Fibroblast of lung (primary cell): ENCODE results near the gene DNAH10. TPM values are rescaled to one million over a fixed set of nuclear protein-coding genes. Genes with fewer than 3 reads are reported as not detected.
A peak's percentile ranks its signal among the peaks of the same experiment; 100 is the strongest.

Experiments used
- DNase-seq, 2 donors: peaks; one replicate each; pipeline versions ENCODE4 v3.0.0 to v3.0.0-alpha.2; 2010; ENCODE audit warnings: low read depth in 2 of 2
- H2AFZ ChIP-seq: 2 replicates; pipeline ENCODE4 v1.5.1; 2012; ENCODE audit warnings: low read length, control low read depth, inconsistent platforms
- H3K27ac ChIP-seq: 2 replicates; pipeline ENCODE4 v1.5.1; 2011; ENCODE audit warnings: low read length, control low read depth; ENCODE audit not compliant: insufficient read depth
- H3K27me3 ChIP-seq: 2 replicates; pipeline ENCODE4 v1.5.1; 2011; ENCODE audit warnings: mild to moderate bottlenecking, low read length; ENCODE audit not compliant: control insufficient read depth, insufficient read depth
- H3K36me3 ChIP-seq: 2 replicates; pipeline ENCODE4 v1.5.1; 2011; ENCODE audit warnings: low read length; ENCODE audit not compliant: control insufficient read depth, insufficient read depth
- H3K4me1 ChIP-seq: 2 replicates; pipeline ENCODE4 v1.5.1; 2011; ENCODE audit warnings: low read length; ENCODE audit not compliant: control insufficient read depth, insufficient read depth; ENCODE audit errors: extremely low read depth
- H3K4me2 ChIP-seq: 2 replicates; pipeline ENCODE4 v1.5.1; 2011; ENCODE audit warnings: low read length, control low read depth; ENCODE audit not compliant: insufficient read depth; ENCODE audit errors: extremely low read depth
- H3K4me3 ChIP-seq, 4 experiments: fragments of 200-600 bp in 1 of 4; sonication (generic) in 1 of 4; replicated peaks in 1 of 4; 2 replicates each; pipeline ENCODE4 v1.5.1; 2011 to 2016; ENCODE audit warnings: low read length in 4 of 4, low read depth in 3 of 4, mild to moderate bottlenecking in 3 of 4, control low read depth in 2 of 4, inconsistent platforms in 1 of 4, mixed read lengths in 1 of 4; ENCODE audit not compliant: insufficient read depth in 1 of 4; ENCODE audit errors: control extremely low read depth in 1 of 4
- H3K79me2 ChIP-seq: 2 replicates; pipeline ENCODE4 v1.5.1; 2012; ENCODE audit warnings: mild to moderate bottlenecking, low read length, inconsistent platforms; ENCODE audit not compliant: control insufficient read depth, insufficient read depth
- H3K9ac ChIP-seq: 2 replicates; pipeline ENCODE4 v1.5.1; 2011; ENCODE audit warnings: mild to moderate bottlenecking, low read length, control low read depth; ENCODE audit not compliant: insufficient read depth
- H3K9me3 ChIP-seq: 2 replicates; pipeline ENCODE4 v1.5.1; 2012; ENCODE audit warnings: low read depth, low read length; ENCODE audit not compliant: control insufficient read depth, insufficient read depth
- H4K20me1 ChIP-seq: 2 replicates; pipeline ENCODE4 v1.5.1; 2011; ENCODE audit warnings: low read length; ENCODE audit not compliant: control insufficient read depth, insufficient read depth; ENCODE audit errors: extremely low read depth
- EZH2 ChIP-seq: IDR thresholded peaks from 2 replicates; pipeline ENCODE4 v1.5.1; 2012; ENCODE audit warnings: low read length, control low read depth, mild to moderate bottlenecking; ENCODE audit errors: missing control alignments
- polyA plus RNA-seq, 2 donors: library from polyadenylated mRNA; depleted of rRNA in 1 of 2; stranded (reverse) in 1 of 2; unstranded in 1 of 2; fragments of >200 nt; gene quantifications; 2 replicates each; pipeline ENCODE4 v1.2.1, GENCODE V29; 2011 to 2012; ENCODE audit warnings: missing spikeins in 1 of 2
- total RNA-seq: library from RNA; depleted of rRNA; stranded (reverse); fragments of >200 nt; gene quantifications from 2 replicates; pipeline ENCODE4 v1.2.1, GENCODE V29; 2014
- TF ChIP-seq, protein P1 (sequence below), 2 donors: IDR thresholded peaks in 1 of 2; conservative IDR thresholded peaks in 1 of 2; 1 replicate in 1 of 2; 2 replicates in 1 of 2; pipeline ENCODE4 v1.5.1; 2011 to 2012; ENCODE audit warnings: low read length in 2 of 2, control low read depth in 1 of 2, inconsistent platforms in 1 of 2, low read depth in 1 of 2, mild to moderate bottlenecking in 1 of 2

The DNAH10 gene
- total and polyA plus RNA-seq, 2 donors (not counting 1 experiment from before 2014, with no cell fraction given): 0.06 to 0.33 TPM

DNA sequence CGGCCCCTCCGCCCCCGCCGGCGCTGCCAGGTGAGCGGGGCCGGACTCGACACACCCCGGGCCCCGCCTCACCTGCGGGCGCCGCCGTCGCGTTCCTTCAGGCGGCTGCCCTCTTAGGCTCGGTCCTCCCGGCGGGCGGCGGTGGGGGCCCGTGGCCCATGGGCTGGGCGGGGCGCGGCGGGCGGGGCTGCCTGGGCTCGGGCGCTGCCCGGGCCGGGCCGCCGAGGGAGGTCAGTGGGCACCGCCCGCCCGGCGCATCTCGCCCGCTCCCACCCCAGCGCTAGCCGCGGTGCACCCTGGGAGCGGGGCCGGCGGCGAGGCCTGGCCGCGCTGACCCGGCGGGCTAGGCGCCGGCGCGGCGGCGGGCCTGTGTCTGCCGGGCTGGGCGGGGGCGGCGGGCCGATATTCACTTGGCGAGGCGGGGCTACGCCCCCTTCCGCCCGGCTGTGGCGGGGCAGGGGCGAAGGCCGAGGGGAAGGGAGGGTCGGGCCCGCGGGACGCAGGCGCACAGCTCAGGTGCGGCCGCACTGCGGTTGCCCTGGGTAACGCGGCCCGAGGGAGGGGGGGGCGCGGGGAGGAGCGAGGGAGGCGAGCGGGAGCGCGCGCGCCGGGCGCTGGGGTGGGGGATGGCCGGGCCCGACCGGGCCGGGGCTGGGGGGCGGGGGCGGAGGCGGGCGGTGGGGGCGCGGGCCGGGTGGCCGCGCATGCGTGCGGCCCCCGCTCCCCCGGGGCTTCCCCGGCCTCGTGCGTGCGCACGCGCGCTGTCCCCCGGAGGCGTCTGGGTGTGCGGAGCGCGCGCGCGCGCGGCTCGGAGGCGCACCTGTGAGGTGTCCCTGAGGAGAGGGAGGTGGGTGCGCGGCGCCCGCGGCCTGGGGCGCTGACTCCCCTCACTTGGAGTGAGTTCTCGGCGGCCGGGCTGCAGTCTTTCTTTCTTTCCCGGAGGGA is 210.6 kb downstream of the DNAH10 start, which contains the start of the genes CCDC92 and ZNF664:
CCDC92 (minus strand) TSS at position 375 of the 945 bp plus-strand sequence. CDS start 28,526 bp downstream, outside the sequence.
ZNF664 (plus strand) TSS at position 759 of the 945 bp plus-strand sequence. CDS start 38,930 bp downstream, outside the sequence.
- peak; percentile 88 to 90 for DNase-seq
- Histone ChIP-seq H3K9ac (peak within 1 kb of the TSS; percentile 78), H3K27me3 (no peaks in the 10 kb centered on the region), H3K9me3 (no peaks in the 10 kb centered on the region), H3K36me3 (peaks cover 4% of the 10 kb centered on the region), H3K4me2 (peak within 1 kb of the TSS; percentile 84), H3K27ac (peak within 1 kb of the TSS; percentile 46), H4K20me1 (no peaks in the 10 kb centered on the region), H3K79me2 (peaks cover 24% of the 10 kb centered on the region), H3K4me1 (peaks cover 3% of the 10 kb centered on the region), H3K4me3 (peak within 1 kb of the TSS; percentile 66 to 82 (median 78)), H2AFZ (peak within 1 kb of the TSS; percentile 47)
- no peak for TF ChIP-seq EZH2
- TF ChIP-seq, protein P1, sequence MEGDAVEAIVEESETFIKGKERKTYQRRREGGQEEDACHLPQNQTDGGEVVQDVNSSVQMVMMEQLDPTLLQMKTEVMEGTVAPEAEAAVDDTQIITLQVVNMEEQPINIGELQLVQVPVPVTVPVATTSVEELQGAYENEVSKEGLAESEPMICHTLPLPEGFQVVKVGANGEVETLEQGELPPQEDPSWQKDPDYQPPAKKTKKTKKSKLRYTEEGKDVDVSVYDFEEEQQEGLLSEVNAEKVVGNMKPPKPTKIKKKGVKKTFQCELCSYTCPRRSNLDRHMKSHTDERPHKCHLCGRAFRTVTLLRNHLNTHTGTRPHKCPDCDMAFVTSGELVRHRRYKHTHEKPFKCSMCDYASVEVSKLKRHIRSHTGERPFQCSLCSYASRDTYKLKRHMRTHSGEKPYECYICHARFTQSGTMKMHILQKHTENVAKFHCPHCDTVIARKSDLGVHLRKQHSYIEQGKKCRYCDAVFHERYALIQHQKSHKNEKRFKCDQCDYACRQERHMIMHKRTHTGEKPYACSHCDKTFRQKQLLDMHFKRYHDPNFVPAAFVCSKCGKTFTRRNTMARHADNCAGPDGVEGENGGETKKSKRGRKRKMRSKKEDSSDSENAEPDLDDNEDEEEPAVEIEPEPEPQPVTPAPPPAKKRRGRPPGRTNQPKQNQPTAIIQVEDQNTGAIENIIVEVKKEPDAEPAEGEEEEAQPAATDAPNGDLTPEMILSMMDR (conservative IDR thresholded peaks at IDR 0.05 in 1 of 2, IDR thresholded peaks at IDR 0.05 in 1 of 2; ENCODE audit: low read depth in 1 of 2, low read length in 2 of 2): no peak

DNA sequence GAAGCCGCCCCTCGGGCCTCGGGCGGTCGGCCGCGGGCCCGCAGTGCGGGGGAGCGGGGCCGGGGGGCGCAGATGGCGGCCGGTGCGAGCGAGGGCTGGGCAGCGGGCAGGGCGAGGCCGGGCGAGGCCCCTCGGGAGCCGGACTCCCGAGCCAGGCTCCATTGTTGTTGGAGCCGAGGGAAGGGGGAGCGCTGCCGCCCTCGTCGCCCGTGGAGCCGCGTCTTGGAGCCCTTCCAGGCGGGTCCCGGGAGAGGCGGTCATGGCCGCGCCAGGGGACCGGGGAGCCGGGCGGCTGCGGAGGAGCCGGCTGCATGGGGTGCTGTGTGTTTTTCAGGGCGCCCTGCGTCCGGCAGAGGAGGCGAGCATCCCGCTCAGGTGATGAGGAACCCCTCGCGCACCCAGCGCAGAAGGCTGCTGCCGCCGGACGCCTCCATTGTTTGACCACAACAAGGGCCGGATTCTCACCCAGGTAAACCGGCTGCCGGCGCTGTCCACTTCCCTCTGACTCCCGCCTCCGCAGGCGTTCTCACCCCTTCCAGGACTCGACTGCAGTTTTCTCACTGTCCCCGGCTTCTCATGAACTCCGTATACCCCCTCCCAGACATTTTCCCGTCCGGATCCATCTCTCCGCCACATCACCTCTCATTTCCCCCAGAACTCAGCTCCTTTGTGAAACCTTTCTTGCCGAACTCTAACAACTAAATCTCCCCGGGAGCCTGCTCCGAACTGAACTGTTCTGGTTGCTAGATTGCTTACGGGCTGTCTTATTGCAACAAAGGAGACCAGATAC is 211.6 kb downstream of the DNAH10 start:
- peaks cover 4% of the 10 kb centered on the region for H3K36me3 ChIP-seq
- H4K20me1 ChIP-seq: no peaks in the 10 kb centered on the region
- peak overlapping the region; percentile 70 for H3K9ac ChIP-seq
- peak overlapping the region; percentile 84 for H3K4me2 ChIP-seq
- H3K27ac ChIP-seq: no peak overlapping the region
- H3K4me1 ChIP-seq: peaks cover 2% of the 10 kb centered on the region
- H3K9me3 ChIP-seq: no peaks in the 10 kb centered on the region
- peak in 1 of 2 donors; percentile 34 for DNase-seq
- TF ChIP-seq, protein P1 (conservative IDR thresholded peaks at IDR 0.05 in 1 of 2, IDR thresholded peaks at IDR 0.05 in 1 of 2; ENCODE audit: low read depth in 1 of 2, low read length in 2 of 2): no peak
- TF ChIP-seq EZH2: no peak
- H3K27me3 ChIP-seq: no peaks in the 10 kb centered on the region
- peak overlapping the region; percentile 60 to 72 (median 68) for H3K4me3 ChIP-seq
- H2AFZ ChIP-seq: peak overlapping the region; percentile 47
- peaks cover 21% of the 10 kb centered on the region for H3K79me2 ChIP-seq
